HepG2 (cell line): ENCODE results near the gene TMEM125. TPM values are rescaled to one million over a fixed set of nuclear protein-coding genes. Genes with fewer than 3 reads are reported as not detected.

Source experiments
- ATAC-seq: fragments of 200-7000 bp; cut with Tn5 transposase; 3 replicates; pipeline ENCODE4 v1.9.1; 2020; ENCODE audit warnings: mild to moderate bottlenecking, moderate library complexity
- BruUV-seq: library from RNA; stranded (reverse); fragments of 400-500 nt; replicated peaks from 2 replicates; lab custom pipeline; 2021; lab: Mats Ljungman, UMichigan
- CTCF ChIA-PET: fragments of 300-600 bp; formaldehyde crosslinking; extraction: SDS; loops from one replicate; lab custom pipeline; 2021; ENCODE audit warnings: low total read pairs, inconsistent platforms, low intra/inter-chr PET ratio; lab: Yijun Ruan, JAX
- POLR2A ChIA-PET: fragments of 350-600 bp; sonication (Branson Sonifier 250); formaldehyde crosslinking; loops from one replicate; lab custom pipeline; 2020; ENCODE audit warnings: antibody characterized with exemption, inconsistent platforms; lab: Yijun Ruan, JAX
- DNase-seq: peaks from one replicate; pipeline ENCODE4 v3.0.0-alpha.2; 2015; ENCODE audit warnings: low spot score
- FAIRE-seq: peaks from 3 replicates; lab custom pipeline; 2011; peaks lifted over from hg19 to GRCh38; lab: Jason Lieb, UNC
- H2AFZ ChIP-seq: one replicate; pipeline ENCODE4 v1.6.1; 2011; ENCODE audit warnings: low read length, inconsistent platforms
- H3K27ac ChIP-seq: fragments of 300-600 bp; 3 replicates; pipeline ENCODE4 v1.8.0; 2011; ENCODE audit warnings: mixed run types, mild to moderate bottlenecking, mixed read lengths, low read length, inconsistent platforms; ENCODE audit not compliant: insufficient read depth; ENCODE audit errors: extremely low read length
- H3K27me3 ChIP-seq, 2 experiments: fragments of 200-600 bp in 1 of 2; 2 replicates in 1 of 2; 3 replicates in 1 of 2; pipeline versions ENCODE4 v1.6.0 to v1.8.0; 2011; ENCODE audit warnings: low read length in 2 of 2, mild to moderate bottlenecking in 2 of 2, moderate library complexity in 2 of 2, inconsistent platforms in 1 of 2; ENCODE audit not compliant: insufficient read depth in 2 of 2, control insufficient read depth in 1 of 2
- H3K36me3 ChIP-seq, 2 experiments: fragments of 200-600 bp in 1 of 2; replicated peaks in 1 of 2; 2 replicates in 1 of 2; 3 replicates in 1 of 2; pipeline versions ENCODE4 v1.5.1 to v1.8.0; 2011; ENCODE audit warnings: low read length in 2 of 2, inconsistent platforms in 1 of 2; ENCODE audit not compliant: insufficient read depth in 2 of 2, control insufficient read depth in 1 of 2
- H3K4me1 ChIP-seq: 2 replicates; pipeline ENCODE4 v1.5.1; 2012; ENCODE audit warnings: low read length, inconsistent platforms; ENCODE audit not compliant: insufficient read depth
- H3K4me2 ChIP-seq: 2 replicates; pipeline ENCODE4 v1.6.0; 2011; ENCODE audit warnings: low read depth, low read length, inconsistent platforms
- H3K4me3 ChIP-seq, 3 experiments: fragments of 200-600 bp in 1 of 3; sonication (generic), shearing (Covaris generic) in 1 of 3; replicated peaks in 1 of 3; 2 replicates each; pipeline ENCODE4 v1.5.1; 2011 to 2016; ENCODE audit warnings: low read length in 3 of 3, inconsistent platforms in 2 of 3, low read depth in 2 of 3, mild to moderate bottlenecking in 2 of 3, control low read depth in 1 of 3, mixed read lengths in 1 of 3; ENCODE audit not compliant: insufficient read depth in 1 of 3
- H3K79me2 ChIP-seq: one replicate; pipeline ENCODE4 v1.6.1; 2011; ENCODE audit warnings: low read length, inconsistent platforms; ENCODE audit not compliant: insufficient read depth
- H3K9ac ChIP-seq: 2 replicates; pipeline ENCODE4 v1.6.0; 2011; ENCODE audit warnings: mild to moderate bottlenecking, low read depth, low read length, inconsistent platforms; ENCODE audit not compliant: insufficient read depth
- H3K9me3 ChIP-seq: 2 replicates; pipeline ENCODE4 v1.5.1; 2012; ENCODE audit warnings: mild to moderate bottlenecking, low read length
- H4K20me1 ChIP-seq: 2 replicates; pipeline ENCODE4 v1.6.0; 2011; ENCODE audit warnings: inconsistent platforms, mild to moderate bottlenecking, low read length, moderate library complexity; ENCODE audit not compliant: insufficient read depth
- ATRX ChIP-seq: sonication (generic); formaldehyde crosslinking; IDR thresholded peaks from 2 replicates; pipeline ENCODE4 v1.4.0; 2020; ENCODE audit warnings: missing genetic modification reagents, borderline replicate concordance
- HBP1 ChIP-seq: IDR thresholded peaks from 2 replicates; pipeline ENCODE4 v1.6.1; 2016; ENCODE audit warnings: low read depth, control low read depth
- HINFP ChIP-seq: sonication (generic); formaldehyde crosslinking; IDR thresholded peaks from 2 replicates; pipeline ENCODE4 v1.4.0; 2020; ENCODE audit warnings: low read depth, mild to moderate bottlenecking, missing genetic modification reagents
- PAWR ChIP-seq: sonication (generic); formaldehyde crosslinking; IDR thresholded peaks from 2 replicates; pipeline ENCODE4 v1.4.0; 2020; ENCODE audit warnings: missing genetic modification reagents, mild to moderate bottlenecking, borderline replicate concordance
- PHB2 ChIP-seq: fragments of 450-650 bp; IDR thresholded peaks from 2 replicates; pipeline ENCODE4 v1.6.1; 2018; ENCODE audit not compliant: partially characterized antibody
- SMC3 ChIP-seq: IDR thresholded peaks from 2 replicates; pipeline ENCODE4 v1.6.1; 2011; ENCODE audit warnings: low read length, improper control_type of control experiment
- TMF1 ChIP-seq: sonication (generic); formaldehyde crosslinking; IDR thresholded peaks from 2 replicates; pipeline ENCODE4 v1.8.1; 2022; ENCODE audit warnings: low read depth, missing genetic modification reagents
- ZBTB40 ChIP-seq, 2 experiments: fragments of 450-650 bp in 1 of 2; sonication (generic) in 1 of 2; formaldehyde crosslinking in 1 of 2; IDR thresholded peaks; 2 replicates each; pipeline versions ENCODE4 v1.6.1 to v1.8.0; 2016 to 2022; ENCODE audit warnings: antibody characterized with exemption in 1 of 2, mild to moderate bottlenecking in 1 of 2, missing genetic modification reagents in 1 of 2
- ZFP82 ChIP-seq: sonication (generic); formaldehyde crosslinking; IDR thresholded peaks from 2 replicates; pipeline ENCODE4 v1.5.1; 2020; ENCODE audit warnings: mild to moderate bottlenecking, missing genetic modification reagents, borderline replicate concordance
- ZNF263 ChIP-seq: sonication (generic); formaldehyde crosslinking; IDR thresholded peaks from 2 replicates; pipeline ENCODE4 v1.4.0; 2020; ENCODE audit warnings: missing genetic modification reagents
- WGBS: methylation state at CpG from one replicate; pipeline ENCODE4 v1.1.6; 2017; ENCODE audit warnings: low lambda C conversion rate; 5-methylcytosine and 5-hydroxymethylcytosine counted together
- in situ Hi-C: cut with HindIII; loops from 2 replicates; pipeline ENCODE4 v1.10.0; 2017; ENCODE audit warnings: low pct_unique_long_range_greater_than_20kb; ENCODE audit not compliant: extremely low pct_ligation_motif_present
- intact Hi-C: fragments of 100-400 bp; cut with micrococcal nuclease; formaldehyde crosslinking; loops from one replicate; pipeline ENCODE4 v1.10.0; 2022; ENCODE audit not compliant: unreplicated experiment
- polyA plus RNA-seq, 8 experiments: library from polyadenylated mRNA; depleted of rRNA in 3 of 8; stranded (reverse) in 7 of 8; unstranded in 1 of 8; fragments of >200 nt; fragmentation: Illumina TruSeq in 4 of 8; extraction: Trizol in 4 of 8; gene quantifications; 2 replicates each; pipeline versions ENCODE4 v1.2.1 to v1.2.3, GENCODE V29; 2011 to 2016; ENCODE audit warnings: low read depth in 4 of 8, missing spikeins in 1 of 8, mixed read lengths in 1 of 8; ENCODE audit not compliant: insufficient read depth in 1 of 8
- total RNA-seq, 5 experiments: library from RNA; depleted of rRNA; stranded (reverse); fragments of >200 nt; fragmentation: Illumina TruSeq; extraction: Trizol; gene quantifications; 2 replicates each; pipeline ENCODE4 v1.2.3, GENCODE V29; 2016; ENCODE audit warnings: low read depth in 1 of 5

TMEM125 gene
- total and polyA plus RNA-seq, 2 of the 13 experiments (the other 11 are each of a cell fraction or from before 2014, with no cell fraction given), result 0.03 TPM; not detected in 1

- H4K20me1 ChIP-seq, result no peaks in the 10 kb centered on the region
- POLR2A ChIA-PET, result no interaction called here
- H3K27me3 ChIP-seq, result peaks cover 1 to 4% of the 10 kb centered on the region in 2 experiments; a peak in 3 of 5 replicates
- H3K4me2 ChIP-seq, result no peak overlapping the region
- TF ChIP-seq PAWR, result no peak
- no peak for TF ChIP-seq TMF1 (CRISPR knock-in tag)
- no peak for TF ChIP-seq ATRX (CRISPR knock-in tag)
- TF ChIP-seq PHB2, result no peak
- no peak for TF ChIP-seq SMC3
- TF ChIP-seq HBP1 (CRISPR knock-in tag), result no peak
- TF ChIP-seq ZBTB40 (IDR thresholded peaks at IDR 0.05), result no peak
- TF ChIP-seq ZBTB40 (CRISPR knock-in tag; IDR thresholded peaks at IDR 0.05), result no peak
- no peak for TF ChIP-seq ZNF263 (CRISPR knock-in tag)
- TF ChIP-seq HINFP (CRISPR knock-in tag), result no peak
- no peak for TF ChIP-seq ZFP82 (CRISPR knock-in tag)
- H3K36me3 ChIP-seq, result no peaks in the 10 kb centered on the region
- H3K79me2 ChIP-seq, result no peaks in the 10 kb centered on the region
- BruUV-seq, result no TSS peak
- H3K9me3 ChIP-seq, result peaks cover 23% of the 10 kb centered on the region
- no peak for FAIRE-seq
- no peak overlapping the region for H3K4me3 ChIP-seq
- no peak for ATAC-seq
- H3K4me1 ChIP-seq, result peaks cover 17% of the 10 kb centered on the region; the same call in 1 of the 2 replicates
- CTCF ChIA-PET, result no interaction called here
- DNase-seq, result no peak
- 29% methylated on average over 5 of the region's 6 CpGs for WGBS
- H2AFZ ChIP-seq, result no peak overlapping the region
- H3K9ac ChIP-seq, result no peak overlapping the region
- intact Hi-C loops (no loop called here), in situ Hi-C loops (no loop called here)
- H3K27ac ChIP-seq, result no peak overlapping the region
These were observed 26.5 kb upstream of the TMEM125 start for GRCh38 chr1:43243299-43243698.
